A549 (cell line): ENCODE results near the gene ZNF469.

Experiments used
- PHF8 ChIP-seq: fragments of 200-600 bp; sonication (generic); IDR thresholded peaks from 2 replicates; pipeline ENCODE4 v1.6.1; 2016; ENCODE audit warnings: low read depth, mild to moderate bottlenecking, antibody characterized with exemption, moderate library complexity, borderline replicate concordance
- POLR2A ChIP-seq: IDR thresholded peaks from 2 replicates; pipeline ENCODE4 v1.6.1; 2012; ENCODE audit warnings: mild to moderate bottlenecking, low read length
- TF ChIP-seq, protein P1 (sequence below): fragments of >200 bp; sonication (Bioruptor Twin); formaldehyde crosslinking; IDR thresholded peaks from 3 replicates; pipeline ENCODE4 v1.5.1; 2016

DNA sequence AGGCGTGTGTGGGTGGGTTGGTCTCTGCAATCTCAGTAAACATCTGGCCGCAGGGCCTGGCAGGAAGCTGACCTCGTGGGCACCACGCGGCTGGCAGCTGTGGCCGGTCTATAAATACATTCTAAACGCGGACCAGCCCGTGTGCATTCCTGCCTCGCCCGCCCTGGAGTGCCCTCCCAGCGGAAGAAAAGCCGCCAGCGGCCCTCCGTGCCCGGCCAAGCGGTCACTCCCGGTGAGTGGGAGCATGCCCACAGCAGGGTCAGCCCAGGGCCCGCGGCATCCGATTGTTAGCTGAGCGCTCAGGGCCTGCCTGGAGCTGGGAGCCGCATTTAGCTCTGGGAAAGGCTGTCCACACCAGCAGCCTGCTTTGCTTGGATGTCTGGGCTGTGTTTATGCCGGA lies 10.3 kb downstream of the ZNF469 start:
- TF ChIP-seq POLR2A = no peak
- TF ChIP-seq, protein P1, sequence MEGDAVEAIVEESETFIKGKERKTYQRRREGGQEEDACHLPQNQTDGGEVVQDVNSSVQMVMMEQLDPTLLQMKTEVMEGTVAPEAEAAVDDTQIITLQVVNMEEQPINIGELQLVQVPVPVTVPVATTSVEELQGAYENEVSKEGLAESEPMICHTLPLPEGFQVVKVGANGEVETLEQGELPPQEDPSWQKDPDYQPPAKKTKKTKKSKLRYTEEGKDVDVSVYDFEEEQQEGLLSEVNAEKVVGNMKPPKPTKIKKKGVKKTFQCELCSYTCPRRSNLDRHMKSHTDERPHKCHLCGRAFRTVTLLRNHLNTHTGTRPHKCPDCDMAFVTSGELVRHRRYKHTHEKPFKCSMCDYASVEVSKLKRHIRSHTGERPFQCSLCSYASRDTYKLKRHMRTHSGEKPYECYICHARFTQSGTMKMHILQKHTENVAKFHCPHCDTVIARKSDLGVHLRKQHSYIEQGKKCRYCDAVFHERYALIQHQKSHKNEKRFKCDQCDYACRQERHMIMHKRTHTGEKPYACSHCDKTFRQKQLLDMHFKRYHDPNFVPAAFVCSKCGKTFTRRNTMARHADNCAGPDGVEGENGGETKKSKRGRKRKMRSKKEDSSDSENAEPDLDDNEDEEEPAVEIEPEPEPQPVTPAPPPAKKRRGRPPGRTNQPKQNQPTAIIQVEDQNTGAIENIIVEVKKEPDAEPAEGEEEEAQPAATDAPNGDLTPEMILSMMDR = no peak
- TF ChIP-seq PHF8 = no peak
